PC-9 (cell line): Measurements from ENCODE around the gene PCMT1. TPM values are rescaled to one million over a fixed set of nuclear protein-coding genes. Genes with fewer than 3 reads are reported as not detected.
A peak's percentile ranks its signal among the peaks of the same experiment; 100 is the strongest.

ENCODE experiments used
- BruUV-seq: library from RNA; stranded (reverse); fragments of 400-500 nt; replicated peaks from 2 replicates; lab custom pipeline; 2021; lab: Mats Ljungman, UMichigan
- CTCF ChIA-PET: fragments of 300-600 bp; sonication (Branson Sonifier 250); formaldehyde crosslinking; loops from one replicate; lab custom pipeline; 2022; ENCODE audit warnings: antibody characterized with exemption; lab: Charles Lee
- POLR2A ChIA-PET: fragments of 300-600 bp; sonication (Branson Sonifier 250); formaldehyde crosslinking; loops from one replicate; lab custom pipeline; 2022; ENCODE audit warnings: antibody characterized with exemption; ENCODE audit not compliant: unreplicated experiment; lab: Charles Lee
- DNase-seq, 2 experiments: peaks; one replicate each; pipeline versions ENCODE4 v3.0.0 to v3.0.0-alpha.2; 2015 to 2022; ENCODE audit warnings: mixed read lengths in 1 of 2
- H2AFZ ChIP-seq: fragments of 200-600 bp; sonication (generic); 2 replicates; pipeline ENCODE4 v1.8.1; 2017; ENCODE audit warnings: antibody characterized with exemption
- H3F3A ChIP-seq: fragments of 200-600 bp; sonication (generic); 2 replicates; pipeline ENCODE4 v1.8.1; 2017; ENCODE audit warnings: antibody characterized with exemption, mild to moderate bottlenecking, low read depth; ENCODE audit not compliant: insufficient read depth
- H3K27ac ChIP-seq: fragments of 200-600 bp; sonication (generic); 2 replicates; pipeline ENCODE4 v1.6.1; 2016; ENCODE audit warnings: mixed run types
- H3K27me3 ChIP-seq: fragments of 200-600 bp; sonication (generic); 2 replicates; pipeline ENCODE4 v1.6.1; 2016; ENCODE audit warnings: low read depth, mixed run types; ENCODE audit not compliant: insufficient read depth
- H3K36me3 ChIP-seq: fragments of 200-600 bp; sonication (generic); 2 replicates; pipeline ENCODE4 v1.6.1; 2016; ENCODE audit warnings: low read depth, mixed run types
- H3K4me1 ChIP-seq: fragments of 200-600 bp; sonication (generic); replicated peaks from 2 replicates; pipeline ENCODE4 v1.6.1; 2016; ENCODE audit warnings: mixed run types; ENCODE audit not compliant: insufficient read depth
- H3K4me2 ChIP-seq: fragments of 200-600 bp; sonication (generic); 2 replicates; pipeline ENCODE4 v1.6.1; 2017; ENCODE audit warnings: mixed run types
- H3K4me3 ChIP-seq: fragments of 200-600 bp; sonication (generic); 2 replicates; pipeline ENCODE4 v1.6.1; 2016; ENCODE audit warnings: mixed run types
- H3K79me2 ChIP-seq: fragments of 200-600 bp; sonication (generic); 2 replicates; pipeline ENCODE4 v1.6.1; 2017; ENCODE audit warnings: low read depth, mixed run types
- H3K9me2 ChIP-seq: fragments of 200-600 bp; sonication (generic); 2 replicates; pipeline ENCODE4 v1.8.1; 2017; ENCODE audit warnings: mild to moderate bottlenecking; ENCODE audit not compliant: insufficient read depth
- H3K9me3 ChIP-seq: fragments of 200-600 bp; sonication (generic); 2 replicates; pipeline ENCODE4 v1.8.1; 2016; ENCODE audit warnings: low read depth; ENCODE audit not compliant: insufficient read depth
- H4K20me1 ChIP-seq: fragments of 200-600 bp; sonication (generic); 2 replicates; pipeline ENCODE4 v1.8.1; 2017; ENCODE audit not compliant: insufficient read depth
- CTCF ChIP-seq: fragments of 200-600 bp; sonication (generic); conservative IDR thresholded peaks from 2 replicates; pipeline ENCODE4 v1.6.1; 2017; ENCODE audit warnings: mixed run types, antibody characterized with exemption, mild to moderate bottlenecking, moderate library complexity
- EZH2 ChIP-seq: fragments of 200-600 bp; sonication (generic); IDR thresholded peaks from 2 replicates; pipeline ENCODE4 v1.8.0; 2017; ENCODE audit warnings: antibody characterized with exemption, low read depth
- intact Hi-C: fragments of 100-400 bp; cut with micrococcal nuclease; formaldehyde crosslinking; loops from one replicate; pipeline ENCODE4 v1.10.0; 2022; ENCODE audit not compliant: unreplicated experiment
- total RNA-seq: library from RNA; stranded (reverse); gene quantifications from 2 replicates; pipeline ENCODE4 v1.2.3, GENCODE V29; 2021

The PCMT1 gene
- total RNA-seq, 1 experiment from 2014 or later, result 50.5 TPM

- no TSS peak for BruUV-seq
- CTCF ChIA-PET, result no interaction called here
Observed at GRCh38 chr6:149714442-149714841, 35.1 kb upstream of the PCMT1 start.

GRCh38 chr6:149716181-149716963, 33.2 kb upstream of the PCMT1 start:
- ChIA-PET POLR2A (interaction anchor here (0.6 kb wide), 1 partner anchor 27 kb away, joined by 3 read pairs; no protein-coding TSS in a partner anchor), CTCF (no interaction called here)
- H3K79me2 ChIP-seq, result peaks cover 68% of the 10 kb centered on the region
- H3K9me3 ChIP-seq, result no peaks in the 10 kb centered on the region
- no peaks in the 10 kb centered on the region for H3K9me2 ChIP-seq
- no peak for TF ChIP-seq CTCF
- no peak for TF ChIP-seq EZH2
- DNase-seq, result no peak
- intact Hi-C loops, result no loop called here
- H2AFZ ChIP-seq, result no peak overlapping the region
- H3K27me3 ChIP-seq, result no peaks in the 10 kb centered on the region
- H3K4me1 ChIP-seq, result peaks cover 21% of the 10 kb centered on the region; the same call in 1 of the 2 replicates
- H3K36me3 ChIP-seq, result no peaks in the 10 kb centered on the region
- peak overlapping the region; percentile 84 for H3K4me2 ChIP-seq
- H3K27ac ChIP-seq, result peak overlapping the region; percentile 92; the same call in 1 of the 2 replicates
- no peaks in the 10 kb centered on the region; the same call in 1 of the 2 replicates for H4K20me1 ChIP-seq
- no TSS peak for BruUV-seq
- peak overlapping the region; percentile 79 for H3K4me3 ChIP-seq
- peaks cover 6% of the 10 kb centered on the region for H3F3A ChIP-seq

More at GRCh38 chr6:149714442-149714841, 35.1 kb upstream of the PCMT1 start:
- intact Hi-C loops, result no loop called here
- Histone ChIP-seq H3K27ac (no peak overlapping the region), H3K4me1 (peaks cover 21% of the 10 kb centered on the region; the same call in 1 of the 2 replicates), H3K4me2 (no peak overlapping the region), H3F3A (peaks cover 6% of the 10 kb centered on the region), H3K27me3 (no peaks in the 10 kb centered on the region), H3K4me3 (no peak overlapping the region), H3K9me2 (no peaks in the 10 kb centered on the region), H3K9me3 (no peaks in the 10 kb centered on the region), H2AFZ (no peak overlapping the region), H3K79me2 (peaks cover 85% of the 10 kb centered on the region), H3K36me3 (no peaks in the 10 kb centered on the region), H4K20me1 (no peaks in the 10 kb centered on the region; the same call in 1 of the 2 replicates)
- DNase-seq, result no peak
- TF ChIP-seq EZH2 (no peak), CTCF (no peak)
- POLR2A ChIA-PET, result no interaction called here

GRCh38 chr6:149717255-149717587, 32.3 kb upstream of the PCMT1 start:
- POLR2A ChIA-PET, result interaction anchor here (0.7 kb wide), 2 partner anchors 104 to 815 kb away, joined by 3 to 4 read pairs; no protein-coding TSS in a partner anchor
- intact Hi-C loops, result no loop called here

More at GRCh38 chr6:149717255-149717587, 32.3 kb upstream of the PCMT1 start:
- CTCF ChIA-PET, result no interaction called here
- no peaks in the 10 kb centered on the region for H3K9me2 ChIP-seq
- peak overlapping the region; percentile 79 for H3K4me3 ChIP-seq
- H3K9me3 ChIP-seq, result no peaks in the 10 kb centered on the region
- H3K36me3 ChIP-seq, result no peaks in the 10 kb centered on the region
- no peaks in the 10 kb centered on the region; the same call in 1 of the 2 replicates for H4K20me1 ChIP-seq
- no peaks in the 10 kb centered on the region for H3K27me3 ChIP-seq
- peaks cover 21% of the 10 kb centered on the region; the same call in 1 of the 2 replicates for H3K4me1 ChIP-seq
- peak overlapping the region; percentile 84 for H3K4me2 ChIP-seq
- peak overlapping the region; percentile 93; the same call in 1 of the 2 replicates for H2AFZ ChIP-seq
- peaks cover 6% of the 10 kb centered on the region for H3F3A ChIP-seq
- peak overlapping the region; percentile 92 for H3K27ac ChIP-seq
- no TSS peak for BruUV-seq
- TF ChIP-seq CTCF (no peak), EZH2 (no peak)
- no peak for DNase-seq
- peaks cover 61% of the 10 kb centered on the region for H3K79me2 ChIP-seq
